MCF 10A (cell line): Measurements from ENCODE around the gene SDSL. TPM values are rescaled to one million over a fixed set of nuclear protein-coding genes. Genes with fewer than 3 reads are reported as not detected.

Experiments
- BruUV-seq: library from RNA; stranded (reverse); fragments of 400-500 nt; replicated peaks from 2 replicates; lab custom pipeline; 2021; lab: Mats Ljungman, UMichigan
- CTCF ChIA-PET: fragments of 300-600 bp; sonication (Branson Sonifier 250); formaldehyde crosslinking; extraction: SDS; loops from one replicate; lab custom pipeline; 2021; ENCODE audit warnings: antibody characterized with exemption, inconsistent platforms; lab: Yijun Ruan, JAX
- POLR2A ChIA-PET: fragments of 300-600, 350-650 bp; sonication (Branson Sonifier 250); formaldehyde crosslinking; extraction: SDS; loops from one replicate; lab custom pipeline; 2020; ENCODE audit warnings: antibody characterized with exemption, inconsistent platforms; lab: Yijun Ruan, JAX
- DNase-seq: peaks from one replicate; pipeline ENCODE4 v3.0.0-alpha.2; 2018; ENCODE audit not compliant: unreplicated experiment
- H3K27ac Mint-ChIP-seq: one replicate; pipeline ENCODE4 v1.8.0; 2022; ENCODE audit warnings: mild to moderate bottlenecking, low read depth, mixed read lengths; ENCODE audit not compliant: unreplicated experiment
- H3K27me3 Mint-ChIP-seq: one replicate; pipeline ENCODE4 v1.8.0; 2022; ENCODE audit warnings: mixed read lengths; ENCODE audit not compliant: insufficient read depth, unreplicated experiment
- H3K36me3 Mint-ChIP-seq: one replicate; pipeline ENCODE4 v1.8.0; 2022; ENCODE audit warnings: mild to moderate bottlenecking, moderate library complexity, mixed read lengths; ENCODE audit not compliant: insufficient read depth, unreplicated experiment
- H3K4me1 Mint-ChIP-seq: one replicate; pipeline ENCODE4 v1.8.0; 2022; ENCODE audit warnings: mixed read lengths; ENCODE audit not compliant: insufficient read depth, unreplicated experiment
- H3K4me3 Mint-ChIP-seq: one replicate; pipeline ENCODE4 v1.8.0; 2022; ENCODE audit warnings: mild to moderate bottlenecking, moderate library complexity, mixed read lengths; ENCODE audit not compliant: unreplicated experiment
- H3K9me3 Mint-ChIP-seq: one replicate; pipeline ENCODE4 v1.8.0; 2022; ENCODE audit warnings: mixed read lengths; ENCODE audit not compliant: unreplicated experiment
- intact Hi-C: fragments of 100-400 bp; cut with micrococcal nuclease; formaldehyde crosslinking; loops from 2 replicates; pipeline ENCODE4 v1.14.1; 2022
- total RNA-seq: library from RNA; stranded (reverse); gene quantifications from 2 replicates; pipeline ENCODE4 v1.2.3, GENCODE V29; 2022
- TF ChIP-seq, protein P1 (sequence below): fragments of 200-600 bp; IDR thresholded peaks from one replicate; pipeline ENCODE4 v1.8.0; 2022; ENCODE audit warnings: antibody characterized with exemption, mild to moderate bottlenecking; ENCODE audit not compliant: unreplicated experiment

The SDSL gene
- total RNA-seq, 1 experiment from 2014 or later, result 21.1 TPM

- Mint-ChIP-seq H3K4me1 (no peaks in the 10 kb centered on the region), H3K36me3 (peaks cover 15% of the 10 kb centered on the region), H3K9me3 (no peaks in the 10 kb centered on the region), H3K27ac (no peak overlapping the region), H3K4me3 (no peak overlapping the region), H3K27me3 (no peaks in the 10 kb centered on the region)
- DNase-seq, result no peak
- POLR2A ChIA-PET, result no interaction called here
- intact Hi-C loops, result no loop called here
- no TSS peak for BruUV-seq
- TF ChIP-seq, protein P1, sequence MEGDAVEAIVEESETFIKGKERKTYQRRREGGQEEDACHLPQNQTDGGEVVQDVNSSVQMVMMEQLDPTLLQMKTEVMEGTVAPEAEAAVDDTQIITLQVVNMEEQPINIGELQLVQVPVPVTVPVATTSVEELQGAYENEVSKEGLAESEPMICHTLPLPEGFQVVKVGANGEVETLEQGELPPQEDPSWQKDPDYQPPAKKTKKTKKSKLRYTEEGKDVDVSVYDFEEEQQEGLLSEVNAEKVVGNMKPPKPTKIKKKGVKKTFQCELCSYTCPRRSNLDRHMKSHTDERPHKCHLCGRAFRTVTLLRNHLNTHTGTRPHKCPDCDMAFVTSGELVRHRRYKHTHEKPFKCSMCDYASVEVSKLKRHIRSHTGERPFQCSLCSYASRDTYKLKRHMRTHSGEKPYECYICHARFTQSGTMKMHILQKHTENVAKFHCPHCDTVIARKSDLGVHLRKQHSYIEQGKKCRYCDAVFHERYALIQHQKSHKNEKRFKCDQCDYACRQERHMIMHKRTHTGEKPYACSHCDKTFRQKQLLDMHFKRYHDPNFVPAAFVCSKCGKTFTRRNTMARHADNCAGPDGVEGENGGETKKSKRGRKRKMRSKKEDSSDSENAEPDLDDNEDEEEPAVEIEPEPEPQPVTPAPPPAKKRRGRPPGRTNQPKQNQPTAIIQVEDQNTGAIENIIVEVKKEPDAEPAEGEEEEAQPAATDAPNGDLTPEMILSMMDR, result no peak
- CTCF ChIA-PET, result interaction anchor here (1.2 kb wide), 1 partner anchor 9 kb away, joined by 3 read pairs; no protein-coding TSS in a partner anchor
Observed at GRCh38 chr12:113388351-113388750, 33.8 kb upstream of the SDSL start.

DNA sequence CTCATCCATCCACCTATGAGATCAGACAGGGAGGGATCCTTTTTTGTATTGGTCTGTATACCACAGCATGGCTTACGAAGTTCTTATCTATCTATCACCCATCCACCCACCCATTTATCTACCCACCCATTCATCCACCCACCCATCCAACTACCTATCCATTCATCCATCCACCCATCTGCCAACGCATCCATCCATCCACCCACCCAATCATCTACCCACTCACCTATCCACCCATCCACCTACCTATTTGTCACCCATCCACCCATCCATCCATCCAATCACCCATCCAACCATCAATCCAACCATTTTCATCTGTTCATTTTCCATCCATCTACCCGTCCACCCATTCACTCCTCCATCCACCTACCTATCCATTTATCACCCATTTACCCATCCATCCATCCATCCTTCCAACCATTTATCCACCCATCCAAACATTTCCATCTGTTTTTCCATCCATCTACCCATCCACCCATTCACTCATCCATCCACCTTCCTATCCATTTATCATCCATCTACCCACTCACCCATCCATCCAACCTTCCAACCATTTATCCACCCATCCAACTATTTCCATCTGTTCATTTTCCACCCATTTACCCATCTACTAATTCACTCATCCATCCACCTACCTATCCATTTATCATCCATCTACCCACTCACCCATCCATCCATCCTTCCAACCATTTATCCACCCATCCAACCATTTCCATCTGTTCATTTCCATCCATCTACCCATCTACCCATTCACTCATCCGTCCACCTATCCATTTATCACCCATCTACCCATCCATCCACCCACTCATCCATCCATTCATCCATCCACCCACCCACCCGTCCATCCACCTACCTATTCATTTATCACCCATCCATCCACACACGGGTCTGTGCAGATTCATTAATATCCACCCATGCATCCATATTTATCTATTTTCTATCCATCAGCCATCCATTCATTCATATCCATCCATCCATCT is 31.8 kb upstream of the SDSL start:
- Mint-ChIP-seq H3K36me3 (peaks cover 14% of the 10 kb centered on the region), H3K4me3 (no peak overlapping the region), H3K4me1 (no peaks in the 10 kb centered on the region), H3K27ac (no peak overlapping the region), H3K9me3 (no peaks in the 10 kb centered on the region), H3K27me3 (no peaks in the 10 kb centered on the region)
- intact Hi-C loops, result no loop called here
- CTCF ChIA-PET, result no interaction called here
- POLR2A ChIA-PET, result no interaction called here
- no TSS peak for BruUV-seq
- TF ChIP-seq, protein P1, result no peak
- no peak for DNase-seq

DNA sequence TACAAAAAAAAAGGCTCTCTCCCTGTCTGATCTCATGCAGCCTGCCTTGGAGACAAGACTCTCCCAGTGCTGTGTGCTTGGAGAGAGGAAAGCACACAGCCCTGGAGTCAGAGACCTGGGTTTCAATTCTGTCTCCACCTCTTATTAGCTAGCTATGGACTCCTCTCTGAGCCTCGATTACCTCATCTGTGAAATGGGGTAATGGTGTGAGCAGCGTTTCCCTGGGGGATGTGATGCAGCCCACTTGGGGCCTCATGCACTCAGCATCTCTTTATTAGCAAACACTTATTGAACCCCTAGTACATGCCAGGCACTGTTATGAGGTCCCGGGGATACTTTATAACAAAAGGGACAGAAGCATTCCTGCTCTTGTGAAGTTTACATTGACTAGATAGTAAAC is 31.0 kb upstream of the SDSL start:
- TF ChIP-seq, protein P1, result no peak
- BruUV-seq, result no TSS peak
- Mint-ChIP-seq H3K4me3 (no peak overlapping the region), H3K36me3 (peaks cover 12% of the 10 kb centered on the region), H3K4me1 (no peaks in the 10 kb centered on the region), H3K9me3 (no peaks in the 10 kb centered on the region), H3K27me3 (no peaks in the 10 kb centered on the region), H3K27ac (no peak overlapping the region)
- POLR2A ChIA-PET, result no interaction called here
- CTCF ChIA-PET, result interaction anchor here (0.6 kb wide), 1 partner anchor 15 kb away, joined by 4 read pairs; no protein-coding TSS in a partner anchor
- no peak for DNase-seq
- intact Hi-C loops, result no loop called here

DNA sequence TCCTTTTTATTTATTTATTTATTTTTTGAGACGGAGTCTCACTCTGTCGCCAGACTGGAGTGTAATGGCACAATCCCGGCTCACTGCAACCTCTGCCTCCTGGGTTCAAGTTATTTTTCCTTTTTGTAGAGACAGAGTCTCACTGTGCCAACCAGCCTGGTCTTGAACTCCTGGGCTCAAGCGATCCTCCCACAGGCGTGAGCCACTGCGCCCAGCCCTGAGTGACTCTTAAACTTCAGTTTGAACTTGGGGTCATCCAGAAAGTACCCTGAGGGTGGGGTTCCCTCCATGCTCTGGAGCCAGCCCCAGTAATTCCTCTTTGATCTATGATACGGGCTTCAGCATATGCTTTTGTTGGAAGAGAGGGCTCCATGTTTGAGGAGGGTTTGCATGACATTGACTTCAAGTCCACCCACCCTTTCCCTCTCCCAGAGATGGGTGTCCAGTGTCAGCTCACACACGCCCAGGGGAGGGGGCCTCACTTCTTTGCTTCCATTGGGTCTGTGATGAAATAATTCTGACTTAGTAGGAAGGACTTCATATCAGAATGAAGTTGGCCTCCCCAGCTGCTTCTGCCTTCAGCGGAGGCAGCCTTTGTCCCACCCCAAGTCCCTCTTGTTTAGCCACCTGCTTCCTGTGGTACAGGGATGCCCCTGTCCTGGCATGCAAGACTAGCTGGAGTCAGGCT is 30.4 kb upstream of the SDSL start:
- Mint-ChIP-seq H3K4me1 (no peaks in the 10 kb centered on the region), H3K27ac (no peak overlapping the region), H3K36me3 (peaks cover 6% of the 10 kb centered on the region), H3K27me3 (no peaks in the 10 kb centered on the region), H3K4me3 (no peak overlapping the region), H3K9me3 (no peaks in the 10 kb centered on the region)
- no TSS peak for BruUV-seq
- intact Hi-C loops, result no loop called here
- TF ChIP-seq, protein P1, result no peak
- DNase-seq, result no peak
- ChIA-PET CTCF (interaction anchor here (0.6 to 1.2 kb wide), 2 partner anchors 13 to 16 kb away, joined by 4 read pairs; no protein-coding TSS in a partner anchor), POLR2A (no interaction called here)
